IMR-90 (cell line): ENCODE data around the gene TMEM218. TPM values are rescaled to one million over a fixed set of nuclear protein-coding genes. Genes with fewer than 3 reads are reported as not detected.
A peak's percentile ranks its signal among the peaks of the same experiment; 100 is the strongest.

Experiments
- ATAC-seq: fragments of 200-7000 bp; cut with Tn5 transposase; 2 replicates; pipeline ENCODE4 v1.9.1; 2020; ENCODE audit warnings: low read depth, mild to moderate bottlenecking, moderate library complexity
- BruUV-seq: library from RNA; stranded (reverse); fragments of 400-500 nt; replicated peaks from 2 replicates; lab custom pipeline; 2021; lab: Mats Ljungman, UMichigan
- CTCF ChIA-PET: fragments of 300-600 bp; formaldehyde crosslinking; extraction: SDS; loops from one replicate; lab custom pipeline; 2021; ENCODE audit warnings: antibody characterized with exemption; lab: Yijun Ruan, JAX
- POLR2A ChIA-PET: fragments of 300-600 bp; sonication (Branson Sonifier 250); formaldehyde crosslinking; loops from one replicate; lab custom pipeline; 2022; ENCODE audit warnings: antibody characterized with exemption; ENCODE audit not compliant: unreplicated experiment; lab: Charles Lee
- DNase-seq: peaks from one replicate; pipeline ENCODE4 v3.0.0; 2013
- H2AFZ ChIP-seq: replicated peaks from 2 replicates; pipeline ENCODE3; 2013; ENCODE audit warnings: low read length, mild to moderate bottlenecking; ENCODE audit not compliant: poor library complexity
- H2AK5ac ChIP-seq: 2 replicates; pipeline ENCODE4 v1.6.1; 2013; ENCODE audit warnings: low read depth, low read length, inconsistent platforms
- H2AK9ac ChIP-seq: replicated peaks from 2 replicates; pipeline ENCODE3; 2013; ENCODE audit warnings: mild to moderate bottlenecking, low read depth, low read length, moderate library complexity; ENCODE audit not compliant: poor library complexity
- H2BK120ac ChIP-seq: 2 replicates; pipeline ENCODE4 v1.6.1; 2013; ENCODE audit warnings: low read depth, low read length, inconsistent platforms
- H2BK15ac ChIP-seq: 3 replicates; pipeline ENCODE4 v1.6.1; 2013; ENCODE audit warnings: low read depth, low read length, inconsistent platforms
- H2BK20ac ChIP-seq: 2 replicates; pipeline ENCODE4 v1.6.1; 2013; ENCODE audit warnings: low read depth, mild to moderate bottlenecking, inconsistent platforms, low read length, moderate library complexity
- H2BK5ac ChIP-seq: 2 replicates; pipeline ENCODE4 v1.6.1; 2013; ENCODE audit warnings: mild to moderate bottlenecking, low read depth, low read length, inconsistent platforms; ENCODE audit not compliant: poor library complexity, severe bottlenecking
- H3K14ac ChIP-seq: replicated peaks from 2 replicates; pipeline ENCODE4 v1.6.1; 2013; ENCODE audit warnings: low read depth, low read length, inconsistent platforms
- H3K18ac ChIP-seq: 2 replicates; pipeline ENCODE4 v1.6.1; 2013; ENCODE audit warnings: low read depth, low read length, control low read depth
- H3K23ac ChIP-seq: 2 replicates; pipeline ENCODE4 v1.6.1; 2013; ENCODE audit warnings: low read depth, low read length, inconsistent platforms
- H3K27ac ChIP-seq: 2 replicates; pipeline ENCODE4 v1.5.1; 2013; ENCODE audit warnings: mild to moderate bottlenecking, control low read depth, low read length; ENCODE audit not compliant: insufficient read depth
- H3K27me3 ChIP-seq: 2 replicates; pipeline ENCODE4 v1.6.1; 2013; ENCODE audit warnings: low read length; ENCODE audit not compliant: control insufficient read depth, insufficient read depth
- H3K36me3 ChIP-seq: 2 replicates; pipeline ENCODE4 v1.6.1; 2013; ENCODE audit warnings: low read length, mixed read lengths; ENCODE audit not compliant: control insufficient read depth, insufficient read depth
- H3K4ac ChIP-seq: 2 replicates; pipeline ENCODE4 v1.6.1; 2013; ENCODE audit warnings: low read depth, low read length, inconsistent platforms
- H3K4me1 ChIP-seq: 2 replicates; pipeline ENCODE4 v1.6.1; 2013; ENCODE audit warnings: low read length, mixed read lengths; ENCODE audit not compliant: control insufficient read depth, insufficient read depth
- H3K4me2 ChIP-seq: 2 replicates; pipeline ENCODE4 v1.6.1; 2013; ENCODE audit warnings: low read depth, mild to moderate bottlenecking, control low read depth, low read length, moderate library complexity
- H3K4me3 ChIP-seq: 2 replicates; pipeline ENCODE4 v1.5.1; 2013; ENCODE audit warnings: low read depth, mild to moderate bottlenecking, control low read depth, low read length, moderate library complexity; ENCODE audit not compliant: insufficient read depth
- H3K56ac ChIP-seq: 2 replicates; pipeline ENCODE4 v1.6.1; 2013; ENCODE audit warnings: low read length, inconsistent platforms; ENCODE audit not compliant: insufficient read depth; ENCODE audit errors: extremely low read depth
- H3K79me1 ChIP-seq, 2 experiments: 2 replicates each; pipeline ENCODE4 v1.6.1; 2013; ENCODE audit warnings: low read length in 2 of 2, inconsistent platforms in 1 of 2, low read depth in 1 of 2
- H3K9ac ChIP-seq: 2 replicates; pipeline ENCODE4 v1.6.1; 2013; ENCODE audit warnings: low read depth, low read length, control low read depth
- H3K9me1 ChIP-seq: 2 replicates; pipeline ENCODE4 v1.6.1; 2013; ENCODE audit warnings: low read length, inconsistent platforms; ENCODE audit not compliant: insufficient read depth
- H3K9me3 ChIP-seq: 2 replicates; pipeline ENCODE4 v1.6.1; 2013; ENCODE audit warnings: low read length; ENCODE audit not compliant: control insufficient read depth, insufficient read depth
- H4K20me1 ChIP-seq: 2 replicates; pipeline ENCODE4 v1.6.1; 2013; ENCODE audit warnings: low read length, inconsistent platforms; ENCODE audit not compliant: insufficient read depth
- H4K5ac ChIP-seq: 2 replicates; pipeline ENCODE4 v1.6.1; 2013; ENCODE audit warnings: mild to moderate bottlenecking, low read depth, low read length, control low read depth
- H4K8ac ChIP-seq, 2 experiments: 2 replicates each; pipeline ENCODE4 v1.6.1; 2013; ENCODE audit warnings: low read depth in 2 of 2, low read length in 2 of 2, control low read depth in 1 of 2, inconsistent platforms in 1 of 2
- H4K91ac ChIP-seq: 2 replicates; pipeline ENCODE4 v1.6.1; 2013; ENCODE audit warnings: low read depth, low read length, inconsistent platforms; ENCODE audit not compliant: insufficient read depth
- MAFK ChIP-seq: IDR thresholded peaks from 2 replicates; pipeline ENCODE4 v1.6.1; 2012; ENCODE audit warnings: low read depth, low read length, improper control_type of control experiment
- MAZ ChIP-seq: IDR thresholded peaks from 2 replicates; pipeline ENCODE4 v1.6.1; 2012; ENCODE audit warnings: low read depth, mild to moderate bottlenecking, low read length, improper control_type of control experiment, moderate library complexity, borderline replicate concordance
- POLR2A ChIP-seq: IDR thresholded peaks from 2 replicates; pipeline ENCODE4 v1.6.1; 2012; ENCODE audit warnings: mild to moderate bottlenecking, low read depth, low read length
- RCOR1 ChIP-seq: IDR thresholded peaks from 2 replicates; pipeline ENCODE4 v1.6.1; 2012; ENCODE audit warnings: mild to moderate bottlenecking, low read length, improper control_type of control experiment; ENCODE audit not compliant: insufficient replicate concordance
- USF2 ChIP-seq: fragments of 150-350 bp; IDR thresholded peaks from 2 replicates; pipeline ENCODE4 v1.6.1; 2017; ENCODE audit warnings: mild to moderate bottlenecking, antibody characterized with exemption, low read length, low read depth
- WGBS, 2 experiments: methylation state at CpG; one replicate each; pipeline versions ENCODE4 v1.1.5 to v1.1.7; 2013; ENCODE audit warnings: missing lambda C conversion rate in 2 of 2; ENCODE audit not compliant: insufficient read length in 1 of 2; ENCODE audit errors: extremely low coverage in 2 of 2; 5-methylcytosine and 5-hydroxymethylcytosine counted together
- dilution Hi-C: fragments of 300-500 bp; cut with HindIII; formaldehyde crosslinking; loops from one replicate; pipeline ENCODE4 v1.14.3; 2018; ENCODE audit warnings: low sequenced_read_pairs; ENCODE audit not compliant: unreplicated experiment
- in situ Hi-C: fragments of 300-500 bp; cut with MboI; formaldehyde crosslinking; loops from 3 replicates; pipeline ENCODE4 v1.14.3; 2019; ENCODE audit warnings: low sequenced_read_pairs, inconsistent platforms, mixed read lengths
- intact Hi-C: fragments of 100-400 bp; cut with micrococcal nuclease; formaldehyde crosslinking; loops from 2 replicates; pipeline ENCODE4 v1.10.0; 2022
- polyA plus RNA-seq, 3 experiments: library from polyadenylated mRNA; depleted of rRNA; stranded (reverse); fragments of >200 nt; gene quantifications; 2 replicates each; pipeline ENCODE4 v1.2.3, GENCODE V29; 2012; ENCODE audit warnings: low replicate concordance in 1 of 3
- total RNA-seq: library from RNA; depleted of rRNA; stranded (reverse); fragments of >200 nt; gene quantifications from 2 replicates; pipeline ENCODE4 v1.2.3, GENCODE V29; 2012
- TF ChIP-seq, protein P1 (sequence below): conservative IDR thresholded peaks from 2 replicates; pipeline ENCODE4 v1.5.1; 2012; ENCODE audit warnings: mild to moderate bottlenecking, low read depth, low read length, improper control_type of control experiment
- TF ChIP-seq, protein P2 (sequence below): fragments of 150-350 bp; IDR thresholded peaks from 2 replicates; pipeline ENCODE4 v1.6.1; 2016; ENCODE audit warnings: low read depth, mild to moderate bottlenecking, low read length, moderate library complexity, borderline replicate concordance

The TMEM218 gene
- total and polyA plus RNA-seq, 2 of the 4 experiments (the other 2 are of a cell fraction), result 19.4 to 23.0 TPM

DNA sequence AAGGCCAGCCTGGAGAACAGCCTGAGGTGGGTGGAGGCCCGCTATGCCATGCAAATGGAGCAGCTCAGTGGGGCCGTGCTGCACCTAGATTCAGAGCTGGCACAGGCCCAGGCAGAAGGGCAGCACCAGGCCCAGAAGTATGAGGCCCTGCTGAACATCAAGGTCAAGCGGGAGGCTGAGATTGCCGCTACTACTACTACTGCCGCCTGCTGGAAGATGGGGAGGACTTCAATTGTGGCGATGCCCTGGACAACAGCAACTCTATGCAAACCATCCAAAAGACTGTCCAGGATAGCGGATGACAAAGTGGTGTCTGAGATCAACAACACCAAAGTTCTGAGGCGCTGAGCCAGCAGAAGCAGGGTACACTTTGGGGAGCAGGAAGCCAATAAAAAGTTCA, 3.1 kb upstream of the TMEM218 start:
- H2AFZ ChIP-seq, result no peak overlapping the region
- ChIA-PET CTCF (no interaction called here), POLR2A (no interaction called here)
- H4K5ac ChIP-seq, result no peak overlapping the region
- in situ Hi-C loops (no loop called here), dilution Hi-C loops (no loop called here), intact Hi-C loops (no loop called here)
- H3K4me1 ChIP-seq, result peaks cover 4% of the 10 kb centered on the region; the same call in 1 of the 2 replicates
- H3K79me1 ChIP-seq, result peaks cover 3 to 14% of the 10 kb centered on the region in 2 experiments; a peak in 2 of 4 replicates
- H2AK9ac ChIP-seq, result no peak overlapping the region
- no peak overlapping the region for H2BK15ac ChIP-seq
- ATAC-seq (no peak), DNase-seq (no peak)
- no peak overlapping the region for H3K27ac ChIP-seq
- no peak for TF ChIP-seq POLR2A
- no peak for TF ChIP-seq USF2
- TF ChIP-seq MAFK, result no peak
- TF ChIP-seq, protein P1, sequence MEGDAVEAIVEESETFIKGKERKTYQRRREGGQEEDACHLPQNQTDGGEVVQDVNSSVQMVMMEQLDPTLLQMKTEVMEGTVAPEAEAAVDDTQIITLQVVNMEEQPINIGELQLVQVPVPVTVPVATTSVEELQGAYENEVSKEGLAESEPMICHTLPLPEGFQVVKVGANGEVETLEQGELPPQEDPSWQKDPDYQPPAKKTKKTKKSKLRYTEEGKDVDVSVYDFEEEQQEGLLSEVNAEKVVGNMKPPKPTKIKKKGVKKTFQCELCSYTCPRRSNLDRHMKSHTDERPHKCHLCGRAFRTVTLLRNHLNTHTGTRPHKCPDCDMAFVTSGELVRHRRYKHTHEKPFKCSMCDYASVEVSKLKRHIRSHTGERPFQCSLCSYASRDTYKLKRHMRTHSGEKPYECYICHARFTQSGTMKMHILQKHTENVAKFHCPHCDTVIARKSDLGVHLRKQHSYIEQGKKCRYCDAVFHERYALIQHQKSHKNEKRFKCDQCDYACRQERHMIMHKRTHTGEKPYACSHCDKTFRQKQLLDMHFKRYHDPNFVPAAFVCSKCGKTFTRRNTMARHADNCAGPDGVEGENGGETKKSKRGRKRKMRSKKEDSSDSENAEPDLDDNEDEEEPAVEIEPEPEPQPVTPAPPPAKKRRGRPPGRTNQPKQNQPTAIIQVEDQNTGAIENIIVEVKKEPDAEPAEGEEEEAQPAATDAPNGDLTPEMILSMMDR, result 0 out of 2 replicates have a peak, but pooled peaks have one; percentile 1
- no peak for TF ChIP-seq MAZ
- no peak for TF ChIP-seq RCOR1
- TF ChIP-seq, protein P2, sequence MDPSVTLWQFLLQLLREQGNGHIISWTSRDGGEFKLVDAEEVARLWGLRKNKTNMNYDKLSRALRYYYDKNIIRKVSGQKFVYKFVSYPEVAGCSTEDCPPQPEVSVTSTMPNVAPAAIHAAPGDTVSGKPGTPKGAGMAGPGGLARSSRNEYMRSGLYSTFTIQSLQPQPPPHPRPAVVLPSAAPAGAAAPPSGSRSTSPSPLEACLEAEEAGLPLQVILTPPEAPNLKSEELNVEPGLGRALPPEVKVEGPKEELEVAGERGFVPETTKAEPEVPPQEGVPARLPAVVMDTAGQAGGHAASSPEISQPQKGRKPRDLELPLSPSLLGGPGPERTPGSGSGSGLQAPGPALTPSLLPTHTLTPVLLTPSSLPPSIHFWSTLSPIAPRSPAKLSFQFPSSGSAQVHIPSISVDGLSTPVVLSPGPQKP, result no peak
- no peak overlapping the region for H4K91ac ChIP-seq
- H3K9me1 ChIP-seq, result no peaks in the 10 kb centered on the region; the same call in 1 of the 2 replicates
- no peaks in the 10 kb centered on the region for H3K9me3 ChIP-seq
- H4K20me1 ChIP-seq, result no peaks in the 10 kb centered on the region
- H3K14ac ChIP-seq, result no peak overlapping the region
- no peak overlapping the region for H3K4ac ChIP-seq
- 75% methylated on average over 2 of the region's 8 CpGs; no CpG with 5 or more reads in 1 of the 2 experiments for WGBS, 2 experiments
- H2BK20ac ChIP-seq, result no peak overlapping the region
- no peak overlapping the region for H2AK5ac ChIP-seq
- H4K8ac ChIP-seq, result no peak overlapping the region
- no peak overlapping the region for H2BK5ac ChIP-seq
- no peaks in the 10 kb centered on the region for H3K36me3 ChIP-seq
- peaks cover 7% of the 10 kb centered on the region for H3K27me3 ChIP-seq
- H3K18ac ChIP-seq, result no peak overlapping the region
- no peak overlapping the region for H3K9ac ChIP-seq
- H3K23ac ChIP-seq, result no peak overlapping the region
- H3K56ac ChIP-seq, result no peak overlapping the region
- H3K4me2 ChIP-seq, result no peak overlapping the region
- BruUV-seq, result no TSS peak
- H3K4me3 ChIP-seq, result no peak overlapping the region
- no peak overlapping the region for H2BK120ac ChIP-seq
